Prostate gland (tissue), 2 donors: Measurements from ENCODE around the gene MAPK9.

Source experiments
- POLR2A ChIP-seq: fragments of 450-650 bp; IDR thresholded peaks from one replicate; pipeline ENCODE4 v1.6.1; 2016; ENCODE audit warnings: antibody characterized with exemption, mild to moderate bottlenecking
- POLR2AphosphoS5 ChIP-seq: sonication (generic); formaldehyde crosslinking; IDR thresholded peaks from one replicate; pipeline ENCODE4 v1.6.1; 2017; ENCODE audit warnings: antibody characterized with exemption
- TF ChIP-seq, protein P1 (sequence below), 4 experiments: fragments of 200-600 bp in 2 of 4; fragments of 450-650 bp in 2 of 4; sonication (generic) in 2 of 4; IDR thresholded peaks; 1 replicate in 3 of 4; 2 replicates in 1 of 4; pipeline ENCODE4 v1.5.1; 2016 to 2019; ENCODE audit warnings: antibody characterized with exemption in 4 of 4, mild to moderate bottlenecking in 2 of 4, moderate library complexity in 2 of 4

DNA sequence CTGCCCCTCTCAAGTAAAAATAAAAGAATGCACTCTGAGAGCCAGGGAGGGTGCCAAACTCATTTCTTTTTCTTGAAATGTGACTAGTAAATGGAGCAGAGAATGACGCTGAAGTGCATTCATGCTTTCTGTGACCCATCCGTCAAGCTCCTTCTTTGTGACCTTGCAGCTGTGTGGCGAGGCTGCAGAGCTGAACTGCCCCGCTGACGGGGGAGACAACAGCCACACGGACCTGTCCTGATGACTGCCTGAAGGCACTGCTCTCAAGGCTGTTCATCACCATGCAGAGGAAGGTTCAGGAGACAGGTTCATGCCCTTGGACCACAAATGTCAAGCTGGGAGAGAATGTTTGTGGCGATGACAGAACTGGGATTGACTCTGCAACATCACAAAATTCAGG, 61.9 kb downstream of the MAPK9 start:
- TF ChIP-seq, protein P1, sequence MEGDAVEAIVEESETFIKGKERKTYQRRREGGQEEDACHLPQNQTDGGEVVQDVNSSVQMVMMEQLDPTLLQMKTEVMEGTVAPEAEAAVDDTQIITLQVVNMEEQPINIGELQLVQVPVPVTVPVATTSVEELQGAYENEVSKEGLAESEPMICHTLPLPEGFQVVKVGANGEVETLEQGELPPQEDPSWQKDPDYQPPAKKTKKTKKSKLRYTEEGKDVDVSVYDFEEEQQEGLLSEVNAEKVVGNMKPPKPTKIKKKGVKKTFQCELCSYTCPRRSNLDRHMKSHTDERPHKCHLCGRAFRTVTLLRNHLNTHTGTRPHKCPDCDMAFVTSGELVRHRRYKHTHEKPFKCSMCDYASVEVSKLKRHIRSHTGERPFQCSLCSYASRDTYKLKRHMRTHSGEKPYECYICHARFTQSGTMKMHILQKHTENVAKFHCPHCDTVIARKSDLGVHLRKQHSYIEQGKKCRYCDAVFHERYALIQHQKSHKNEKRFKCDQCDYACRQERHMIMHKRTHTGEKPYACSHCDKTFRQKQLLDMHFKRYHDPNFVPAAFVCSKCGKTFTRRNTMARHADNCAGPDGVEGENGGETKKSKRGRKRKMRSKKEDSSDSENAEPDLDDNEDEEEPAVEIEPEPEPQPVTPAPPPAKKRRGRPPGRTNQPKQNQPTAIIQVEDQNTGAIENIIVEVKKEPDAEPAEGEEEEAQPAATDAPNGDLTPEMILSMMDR (IDR thresholded peaks at IDR 0.05): no peak
- no peak for TF ChIP-seq POLR2A
- no peak for TF ChIP-seq POLR2AphosphoS5
